CD4-positive, alpha-beta T cell treated with Interleukin-6 for 4 hours (primary cell): ENCODE measurements around the gene ASIC2.
"Not testable (repeated sequence)": the region's sequence is repeated elsewhere in the genome, so short reads cannot be mapped to it uniquely, and the experiment has no call there.

Source experiments
- DNase-seq: peaks from one replicate; pipeline ENCODE4 v3.0.0-alpha.2; 2020; ENCODE audit warnings: mixed read lengths

The ASIC2 gene

DNA sequence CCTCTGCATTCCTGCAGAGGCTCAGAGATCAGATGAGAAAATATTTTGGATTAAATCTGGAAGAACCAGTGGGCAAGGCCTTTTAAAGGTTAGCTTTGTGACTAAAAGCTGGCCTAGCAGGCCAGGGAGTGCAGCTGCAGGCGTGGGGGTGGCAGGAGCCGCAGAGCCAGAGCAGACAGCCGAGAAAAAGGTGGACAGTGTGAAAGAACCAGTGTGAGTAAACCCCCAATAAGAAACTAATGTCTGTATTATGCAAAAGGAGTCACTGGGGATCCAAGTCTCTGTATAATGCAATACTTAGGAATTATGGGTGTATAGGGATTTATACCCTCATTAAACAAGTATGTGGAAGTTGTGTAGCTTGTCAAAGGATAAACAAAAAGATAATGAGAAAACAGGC, 322.8 kb downstream of the ASIC2 start:
- DNase-seq: no peak

DNA sequence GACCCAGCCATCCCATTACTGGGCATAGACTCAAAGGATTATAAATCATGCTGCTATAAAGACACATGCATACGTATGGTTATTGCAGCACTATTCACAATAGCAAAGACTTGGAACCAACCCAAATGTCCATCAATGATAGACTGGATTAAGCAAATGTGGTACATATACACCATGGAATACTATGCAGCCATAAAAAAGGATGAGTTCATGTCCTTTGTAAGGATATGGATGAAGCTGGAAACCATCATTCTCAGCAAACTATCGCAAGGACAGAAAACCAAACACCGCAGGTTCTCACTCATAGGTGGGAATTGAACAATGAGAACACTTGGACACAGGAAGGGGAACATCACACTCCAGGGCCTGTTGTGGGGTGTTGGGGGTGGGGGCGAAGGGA, 323.9 kb downstream of the ASIC2 start:
- not testable (repeated sequence) for DNase-seq

DNA sequence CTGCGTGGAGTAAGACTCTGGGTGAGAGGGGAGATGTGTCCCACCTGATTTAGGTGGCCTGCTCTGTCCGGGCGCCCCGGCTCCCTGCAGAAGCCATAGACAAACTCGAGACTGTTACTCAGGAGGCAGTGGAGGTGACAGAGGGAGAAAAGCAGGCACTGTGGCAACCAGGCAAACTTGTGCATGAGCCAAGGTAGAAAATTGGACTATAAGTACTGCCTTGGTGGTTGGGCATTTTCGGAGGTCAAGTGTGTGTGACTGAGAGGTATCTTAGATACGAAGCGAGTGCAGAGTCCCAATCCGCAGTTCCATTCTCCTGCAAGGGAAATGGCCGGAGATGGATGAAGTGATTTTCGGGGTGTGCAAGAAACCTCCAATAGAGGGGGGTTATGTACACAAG, 328.6 kb downstream of the ASIC2 start:
- no peak for DNase-seq
